Activated B cell treated with CpG ODN at 0.5 μM for 24 hours (primary cell): ENCODE measurements around the gene ERN1. TPM values are rescaled to one million over a fixed set of nuclear protein-coding genes. Genes with fewer than 3 reads are reported as not detected.

Experiments
- ATAC-seq: fragments of 200-7000 bp; cut with Tn5 transposase; one replicate; pipeline ENCODE4 v1.10.0; 2021; ENCODE audit warnings: low read depth, mild to moderate bottlenecking, moderate library complexity
- CTCF ChIA-PET: fragments of 350-600 bp; sonication (Branson Sonifier 250); formaldehyde crosslinking; loops from one replicate; lab custom pipeline; 2021; ENCODE audit warnings: antibody characterized with exemption; lab: Charles Lee
- POLR2A ChIA-PET: fragments of 350-600 bp; sonication (Branson Sonifier 250); formaldehyde crosslinking; loops from one replicate; lab custom pipeline; 2021; ENCODE audit warnings: antibody characterized with exemption; lab: Charles Lee
- DNase-seq: peaks from one replicate; pipeline ENCODE4 v3.0.0; 2022
- H3K27ac Mint-ChIP-seq: one replicate; pipeline ENCODE4 v1.8.0; 2020; ENCODE audit warnings: mixed read lengths
- H3K27me3 Mint-ChIP-seq: one replicate; pipeline ENCODE4 v1.8.0; 2021; ENCODE audit warnings: mixed read lengths
- H3K36me3 Mint-ChIP-seq: one replicate; pipeline ENCODE4 v1.8.0; 2021; ENCODE audit warnings: low read depth, mixed read lengths
- H3K4me1 Mint-ChIP-seq: one replicate; pipeline ENCODE4 v1.8.0; 2021; ENCODE audit warnings: mixed read lengths
- H3K4me3 Mint-ChIP-seq: one replicate; pipeline ENCODE4 v1.8.0; 2020; ENCODE audit warnings: mild to moderate bottlenecking, mixed read lengths
- H3K9me3 Mint-ChIP-seq: one replicate; pipeline ENCODE4 v1.8.0; 2020; ENCODE audit warnings: mixed read lengths
- intact Hi-C: fragments of 100-400 bp; cut with micrococcal nuclease; formaldehyde crosslinking; loops from one replicate; pipeline ENCODE4 v1.15.1; 2024
- total RNA-seq: library from RNA; stranded (reverse); gene quantifications from 2 replicates; pipeline ENCODE4 v1.2.3, GENCODE V29; 2022
- TF ChIP-seq, protein P1 (sequence below): fragments of 200-600 bp; IDR thresholded peaks from one replicate; pipeline ENCODE4 v1.8.0; 2022; ENCODE audit warnings: antibody characterized with exemption, mild to moderate bottlenecking

The ERN1 gene
- total RNA-seq, 1 donor from 2014 or later = 12.9 TPM

DNA sequence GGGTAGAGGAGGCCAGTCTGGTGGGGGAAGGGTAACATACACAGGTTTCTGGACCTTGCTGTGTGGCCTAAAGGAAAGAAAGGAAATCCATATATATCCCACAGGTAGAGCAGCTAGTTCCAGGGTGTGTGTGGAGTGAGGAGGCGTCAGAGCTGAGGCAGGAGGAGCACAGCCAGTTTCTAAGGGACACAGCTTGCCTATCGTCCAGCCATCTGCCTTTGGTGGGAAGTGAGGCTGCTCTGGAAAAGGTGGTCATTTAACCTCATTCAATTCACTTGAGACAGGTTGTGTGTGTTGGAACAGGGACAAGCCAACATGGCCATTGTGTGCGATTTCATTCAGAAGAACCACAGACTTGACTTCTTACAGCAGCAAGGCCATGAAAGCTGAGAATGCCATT lies 36.9 kb upstream of the ERN1 start:
- ChIA-PET POLR2A (interaction anchor here (1.5 kb wide), 1 partner anchor 21 kb away, joined by 4 read pairs; no protein-coding TSS in a partner anchor), CTCF (interaction anchor here (1.0 kb wide), 1 partner anchor 17 kb away, joined by 3 read pairs; no protein-coding TSS in a partner anchor)
- DNase-seq (no peak), ATAC-seq (no peak)
- TF ChIP-seq, protein P1, sequence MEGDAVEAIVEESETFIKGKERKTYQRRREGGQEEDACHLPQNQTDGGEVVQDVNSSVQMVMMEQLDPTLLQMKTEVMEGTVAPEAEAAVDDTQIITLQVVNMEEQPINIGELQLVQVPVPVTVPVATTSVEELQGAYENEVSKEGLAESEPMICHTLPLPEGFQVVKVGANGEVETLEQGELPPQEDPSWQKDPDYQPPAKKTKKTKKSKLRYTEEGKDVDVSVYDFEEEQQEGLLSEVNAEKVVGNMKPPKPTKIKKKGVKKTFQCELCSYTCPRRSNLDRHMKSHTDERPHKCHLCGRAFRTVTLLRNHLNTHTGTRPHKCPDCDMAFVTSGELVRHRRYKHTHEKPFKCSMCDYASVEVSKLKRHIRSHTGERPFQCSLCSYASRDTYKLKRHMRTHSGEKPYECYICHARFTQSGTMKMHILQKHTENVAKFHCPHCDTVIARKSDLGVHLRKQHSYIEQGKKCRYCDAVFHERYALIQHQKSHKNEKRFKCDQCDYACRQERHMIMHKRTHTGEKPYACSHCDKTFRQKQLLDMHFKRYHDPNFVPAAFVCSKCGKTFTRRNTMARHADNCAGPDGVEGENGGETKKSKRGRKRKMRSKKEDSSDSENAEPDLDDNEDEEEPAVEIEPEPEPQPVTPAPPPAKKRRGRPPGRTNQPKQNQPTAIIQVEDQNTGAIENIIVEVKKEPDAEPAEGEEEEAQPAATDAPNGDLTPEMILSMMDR = no peak
- peaks cover 14% of the 10 kb centered on the region for H3K36me3 Mint-ChIP-seq
- no peaks in the 10 kb centered on the region for H3K9me3 Mint-ChIP-seq
- no peak overlapping the region for H3K27ac Mint-ChIP-seq
- H3K4me1 Mint-ChIP-seq = no peaks in the 10 kb centered on the region
- no peak overlapping the region for H3K4me3 Mint-ChIP-seq
- intact Hi-C loops = no loop called here
- H3K27me3 Mint-ChIP-seq = no peaks in the 10 kb centered on the region

DNA sequence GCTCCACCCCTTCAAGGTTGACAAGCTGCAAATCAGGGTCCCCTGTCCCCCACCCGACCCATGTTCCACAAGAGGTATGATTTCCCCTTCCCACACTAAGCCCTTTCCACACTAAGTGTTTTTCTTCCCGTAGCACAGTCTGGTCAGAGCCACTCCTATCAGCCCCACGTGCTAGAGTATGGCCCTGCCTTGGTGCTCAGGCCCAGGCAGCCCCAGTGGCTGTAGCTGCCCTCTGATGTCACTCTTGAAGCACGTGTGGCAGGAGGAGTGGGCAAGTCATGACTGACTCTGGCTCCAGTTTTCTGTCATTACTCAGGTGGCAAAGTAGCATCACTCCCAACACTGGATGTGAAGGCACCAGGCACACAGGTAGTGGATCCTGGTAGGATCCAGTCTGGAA lies 35.4 kb upstream of the ERN1 start:
- DNase-seq (no peak), ATAC-seq (no peak)
- Mint-ChIP-seq H3K27ac (no peak overlapping the region), H3K36me3 (peaks cover 11% of the 10 kb centered on the region), H3K4me3 (no peak overlapping the region), H3K9me3 (no peaks in the 10 kb centered on the region), H3K4me1 (no peaks in the 10 kb centered on the region), H3K27me3 (no peaks in the 10 kb centered on the region)
- TF ChIP-seq, protein P1 = no peak
- intact Hi-C loops = no loop called here
- ChIA-PET POLR2A (no interaction called here), CTCF (no interaction called here)

DNA sequence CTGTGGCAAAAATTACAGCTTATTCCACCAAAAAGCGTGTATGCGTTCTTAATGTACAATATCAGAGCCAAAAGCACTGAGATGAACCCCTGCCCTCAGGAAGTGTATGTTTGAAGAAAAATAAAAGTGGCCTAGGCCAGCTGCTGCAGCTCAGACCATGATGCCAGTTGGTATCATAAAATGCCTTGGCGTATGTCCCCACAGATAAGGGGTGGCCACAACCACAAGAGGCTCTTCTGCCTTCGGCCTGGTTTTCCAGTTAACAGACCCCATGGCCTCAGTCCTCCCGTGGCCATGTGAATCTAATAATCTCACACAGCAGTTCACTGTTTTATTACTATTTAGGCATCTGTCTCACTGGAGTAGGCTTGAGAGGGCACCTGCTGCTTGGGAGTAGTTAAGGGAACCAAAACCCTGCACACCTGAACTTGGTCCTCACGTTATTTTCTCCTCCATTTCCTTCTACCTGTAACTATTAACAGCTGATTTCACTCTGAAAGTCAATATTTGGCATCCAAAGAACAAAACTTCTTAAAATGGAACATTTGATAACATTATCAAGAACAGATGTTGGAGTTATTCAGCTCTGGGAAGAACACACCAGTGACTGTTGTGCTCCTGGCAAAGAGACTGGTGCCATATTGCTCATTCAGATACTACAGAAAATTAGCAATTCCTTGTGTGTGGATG lies 34.8 kb upstream of the ERN1 start:
- CTCF ChIA-PET = no interaction called here
- intact Hi-C loops = no loop called here

DNA sequence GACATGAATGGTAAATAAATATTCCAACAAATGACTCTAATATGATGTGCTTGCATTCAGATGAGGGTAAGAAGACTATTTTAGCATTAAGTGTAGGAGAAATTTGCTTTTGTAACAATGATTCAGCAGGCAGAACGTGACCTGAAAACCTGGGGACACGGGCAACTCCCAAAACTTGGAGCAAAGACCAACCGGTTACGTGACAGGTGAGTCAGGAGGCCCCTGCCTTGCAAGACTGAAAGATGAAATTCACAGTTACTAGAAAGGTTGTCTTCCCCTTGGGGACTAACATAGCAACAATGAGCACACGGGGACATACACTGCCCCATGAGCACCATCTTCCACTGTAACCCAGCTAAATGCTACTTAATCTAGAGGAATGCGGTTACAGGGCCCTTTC lies 33.5 kb upstream of the ERN1 start:
- H3K27me3 Mint-ChIP-seq = no peaks in the 10 kb centered on the region
- no peaks in the 10 kb centered on the region for H3K4me1 Mint-ChIP-seq
- H3K36me3 Mint-ChIP-seq = peaks cover 4% of the 10 kb centered on the region
- no peak for ATAC-seq
- CTCF ChIA-PET = no interaction called here
- H3K27ac Mint-ChIP-seq = no peak overlapping the region
- DNase-seq = no peak
- H3K4me3 Mint-ChIP-seq = no peak overlapping the region
- no peaks in the 10 kb centered on the region for H3K9me3 Mint-ChIP-seq
- TF ChIP-seq, protein P1 = no peak
- intact Hi-C loops = no loop called here
- POLR2A ChIA-PET = no interaction called here

More for the DNA sequence above, 34.8 kb upstream of the ERN1 start:
- DNase-seq (no peak), ATAC-seq (no peak)
- Mint-ChIP-seq H3K27me3 (no peaks in the 10 kb centered on the region), H3K4me1 (no peaks in the 10 kb centered on the region), H3K9me3 (no peaks in the 10 kb centered on the region), H3K4me3 (no peak overlapping the region), H3K27ac (no peak overlapping the region), H3K36me3 (peaks cover 5% of the 10 kb centered on the region)
- TF ChIP-seq, protein P1 = no peak
- POLR2A ChIA-PET = no interaction called here

DNA sequence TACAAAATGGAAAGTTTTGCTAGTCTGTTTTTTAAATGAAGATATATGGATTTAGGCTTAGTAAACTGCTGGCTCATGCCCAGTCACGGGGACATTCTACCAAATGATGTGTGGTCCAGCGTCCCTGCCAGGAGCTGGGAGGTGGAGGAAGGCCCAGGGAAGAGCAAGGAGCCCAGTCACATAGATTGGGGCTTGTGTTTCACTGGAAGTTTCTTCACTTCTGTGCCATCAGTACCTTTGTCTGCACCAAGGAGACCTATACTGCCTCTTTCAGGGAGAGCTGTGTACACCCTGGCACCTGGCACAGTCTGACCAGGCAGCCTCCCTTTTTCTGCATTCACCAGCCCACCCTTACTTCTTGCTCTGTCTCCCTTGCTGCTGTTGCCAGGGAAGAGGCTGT lies 32.6 kb upstream of the ERN1 start:
- H3K27ac Mint-ChIP-seq = no peak overlapping the region
- no peak for ATAC-seq
- peaks cover 2% of the 10 kb centered on the region for H3K36me3 Mint-ChIP-seq
- DNase-seq = no peak
- intact Hi-C loops = no loop called here
- POLR2A ChIA-PET = no interaction called here
- CTCF ChIA-PET = no interaction called here
- H3K4me3 Mint-ChIP-seq = no peak overlapping the region
- TF ChIP-seq, protein P1 = no peak
- H3K4me1 Mint-ChIP-seq = no peaks in the 10 kb centered on the region
- H3K9me3 Mint-ChIP-seq = no peaks in the 10 kb centered on the region
- H3K27me3 Mint-ChIP-seq = no peaks in the 10 kb centered on the region
